GM18520 (cell line): ENCODE data around the gene BMP8A.

Experiments
- ATAC-seq: cut with Tn5 transposase; IDR thresholded peaks from one replicate; pipeline ENCODE4 v1.9.1; 2021; ENCODE audit not compliant: unreplicated experiment

The BMP8A gene

DNA sequence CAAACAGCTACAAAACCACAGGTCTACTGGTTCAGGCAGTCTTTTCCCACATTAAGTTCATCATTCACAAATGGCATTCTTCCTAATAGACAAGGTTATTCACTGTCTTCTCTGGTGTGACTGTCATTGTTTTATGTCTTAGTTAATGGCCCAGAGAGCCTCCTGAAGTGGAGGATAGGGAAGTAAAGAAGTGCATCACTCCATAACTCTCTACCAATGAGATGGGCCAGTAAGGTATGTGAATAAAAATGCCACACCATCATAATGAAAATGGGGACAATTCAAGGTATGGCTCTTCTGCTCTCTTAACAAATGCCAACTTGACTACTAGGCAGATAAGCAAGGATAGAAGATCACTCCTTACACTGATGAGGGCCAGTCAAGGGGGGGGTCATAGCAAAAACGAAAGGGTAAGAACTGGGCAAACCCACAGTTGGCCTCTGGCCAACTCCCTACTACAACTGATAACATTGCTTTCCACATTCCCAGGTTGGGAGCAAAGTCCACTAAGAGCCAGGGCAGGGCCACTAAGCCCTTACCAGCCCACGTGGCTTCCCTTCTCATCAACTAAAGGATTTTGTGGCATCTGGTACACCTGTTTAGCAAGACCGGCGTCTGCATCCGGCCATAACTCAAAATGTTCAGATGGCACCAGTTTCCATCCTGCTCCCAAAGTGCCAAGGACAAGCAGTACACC lies 75.2 kb downstream of the BMP8A start:
- ATAC-seq, result no peak

DNA sequence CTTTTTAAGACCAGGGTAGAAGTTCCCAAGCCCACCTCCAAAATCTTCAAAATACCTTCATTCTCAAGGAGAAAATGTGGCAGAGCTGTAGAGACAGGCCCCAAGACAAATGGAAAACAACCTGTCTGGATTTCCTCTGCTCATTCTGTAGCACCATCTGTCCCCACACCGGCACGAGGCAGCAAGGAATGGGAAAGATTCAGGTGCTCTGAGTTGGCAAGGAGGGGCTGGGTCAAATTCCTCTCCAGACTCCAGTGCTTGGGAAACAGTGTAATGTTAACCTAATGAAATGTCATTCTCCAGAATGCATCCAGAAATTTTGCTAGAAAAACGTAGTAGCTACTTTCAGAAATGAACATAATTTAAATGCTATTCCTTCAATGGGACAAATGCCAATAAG lies 75.9 kb downstream of the BMP8A start:
- ATAC-seq, result no peak

DNA sequence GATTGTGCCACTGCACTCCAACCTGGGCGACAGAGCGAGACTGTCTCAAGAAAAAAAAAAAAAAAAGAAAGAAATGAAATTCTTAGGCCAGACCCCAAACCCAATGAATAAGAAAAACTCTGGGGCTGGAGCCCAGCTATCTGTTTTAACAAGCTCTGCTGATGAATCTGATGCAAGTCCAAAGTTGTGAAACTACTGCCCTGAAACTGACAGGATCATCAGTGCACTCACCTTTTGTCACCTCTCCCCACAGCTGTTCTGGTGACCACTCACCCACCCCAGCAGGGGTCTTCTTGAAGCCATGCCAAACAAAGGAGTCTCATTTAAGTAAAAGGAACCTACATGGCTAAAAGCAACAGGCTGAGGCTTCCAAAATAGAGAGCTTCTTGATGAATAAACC lies 76.8 kb downstream of the BMP8A start:
- ATAC-seq, result no peak

DNA sequence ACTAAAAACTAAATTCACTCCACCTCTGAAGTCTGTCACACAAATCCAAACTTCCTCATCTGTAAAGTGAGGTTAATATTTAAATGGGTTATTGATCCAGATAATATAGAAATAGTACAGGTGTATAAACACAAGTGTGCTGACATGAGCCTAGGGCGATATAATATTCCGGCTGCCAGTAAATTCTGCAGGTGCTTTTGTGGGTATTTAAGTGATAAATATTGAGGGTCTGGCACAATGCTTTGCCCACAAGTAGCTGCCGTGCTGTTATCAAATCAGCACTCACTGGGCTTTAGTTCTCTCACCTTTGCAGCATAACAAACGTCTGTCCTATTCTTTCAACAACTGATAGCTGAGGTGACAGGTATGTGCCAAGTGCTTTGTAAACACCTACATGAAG lies 77.6 kb downstream of the BMP8A start:
- no peak for ATAC-seq

GRCh38 chr1:39570477-39571177 lies 79.2 kb downstream of the BMP8A start:
- ATAC-seq, result no peak

- ATAC-seq, result no peak
Measured at GRCh38 chr1:39571178-39571483, 79.7 kb downstream of the BMP8A start.

- no peak for ATAC-seq
Measured at GRCh38 chr1:39572379-39573096, 81.1 kb downstream of the BMP8A start.

- ATAC-seq, result no peak
Measured at GRCh38 chr1:39573097-39573465, 81.6 kb downstream of the BMP8A start.

DNA sequence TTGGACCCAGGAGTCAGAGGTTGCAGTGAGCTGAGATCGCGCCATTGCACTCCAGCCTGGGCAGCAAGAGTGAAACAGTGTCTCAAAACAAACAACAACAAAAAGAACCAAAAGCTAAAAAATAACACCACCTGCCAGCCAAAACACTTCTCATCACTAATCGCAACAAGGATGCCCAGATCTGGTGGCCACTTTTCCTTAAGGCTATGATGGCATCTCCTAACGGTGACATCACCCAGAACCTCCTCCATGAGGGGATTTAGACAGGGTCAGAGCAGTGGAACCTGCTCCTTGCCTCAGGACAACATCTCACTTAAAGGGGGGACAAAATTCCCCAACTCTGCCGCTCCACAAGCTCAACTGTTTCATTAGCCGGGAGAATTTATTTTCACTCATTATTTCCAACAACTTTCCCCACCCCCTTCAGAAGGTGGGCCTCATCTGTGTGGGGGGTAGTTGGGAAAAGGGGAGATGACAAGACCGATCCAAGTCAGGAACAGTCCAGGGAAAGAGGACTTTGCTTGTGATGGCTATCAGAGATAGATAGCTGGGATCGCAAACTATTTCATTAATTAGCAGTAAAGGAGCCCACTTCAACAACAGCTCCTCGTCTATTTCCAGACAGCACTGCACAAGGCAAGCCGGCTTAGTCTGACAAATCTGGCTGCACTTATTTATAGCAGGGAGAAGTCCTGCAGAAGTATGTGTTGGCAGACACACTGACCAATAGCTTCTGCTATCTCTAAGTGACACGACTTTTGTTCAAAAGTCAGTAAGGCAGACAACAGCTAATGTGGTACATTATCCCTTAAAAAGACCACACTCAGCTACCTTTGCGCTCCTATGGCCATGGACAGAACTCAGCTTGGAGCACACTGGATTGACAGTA lies 82.5 kb downstream of the BMP8A start:
- ATAC-seq, result no peak

DNA sequence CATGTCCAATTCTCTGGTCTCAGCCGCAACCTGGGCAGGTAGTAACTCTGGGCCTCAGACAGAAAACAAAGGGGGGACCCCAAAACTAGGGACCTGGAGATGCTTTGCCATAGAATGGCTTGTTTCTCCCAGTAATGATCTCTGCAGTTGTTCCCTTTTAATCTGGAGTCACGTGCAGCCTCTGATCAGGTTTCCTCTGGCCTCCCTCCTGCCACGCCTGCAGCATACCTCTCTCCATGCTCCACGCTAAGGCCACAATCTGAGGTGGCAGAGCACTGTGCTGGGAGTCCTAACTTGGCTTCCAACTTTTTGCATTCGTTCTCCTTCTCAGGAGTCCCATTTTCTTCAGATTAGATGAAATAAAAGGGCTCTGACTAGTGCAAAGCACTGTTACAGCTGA lies 83.2 kb downstream of the BMP8A start:
- ATAC-seq, result no peak
